GM12878 (cell line): ENCODE results near the gene HEPHL1.

Experiments used
- BCL3 ChIP-seq: IDR thresholded peaks from 2 replicates; pipeline ENCODE4 v1.6.1; 2011; ENCODE audit warnings: borderline replicate concordance, low read depth, mild to moderate bottlenecking, moderate library complexity, low read length; ENCODE audit not compliant: insufficient read depth, poor library complexity, severe bottlenecking
- GABPA ChIP-seq: IDR thresholded peaks from 2 replicates; pipeline ENCODE4 v1.6.1; 2014; ENCODE audit warnings: antibody characterized with exemption, low read depth, mild to moderate bottlenecking, inconsistent platforms
- POLR2A ChIP-seq: IDR thresholded peaks from 2 replicates; pipeline ENCODE4 v1.6.1; 2011; ENCODE audit warnings: low read depth, mild to moderate bottlenecking, low read length

DNA sequence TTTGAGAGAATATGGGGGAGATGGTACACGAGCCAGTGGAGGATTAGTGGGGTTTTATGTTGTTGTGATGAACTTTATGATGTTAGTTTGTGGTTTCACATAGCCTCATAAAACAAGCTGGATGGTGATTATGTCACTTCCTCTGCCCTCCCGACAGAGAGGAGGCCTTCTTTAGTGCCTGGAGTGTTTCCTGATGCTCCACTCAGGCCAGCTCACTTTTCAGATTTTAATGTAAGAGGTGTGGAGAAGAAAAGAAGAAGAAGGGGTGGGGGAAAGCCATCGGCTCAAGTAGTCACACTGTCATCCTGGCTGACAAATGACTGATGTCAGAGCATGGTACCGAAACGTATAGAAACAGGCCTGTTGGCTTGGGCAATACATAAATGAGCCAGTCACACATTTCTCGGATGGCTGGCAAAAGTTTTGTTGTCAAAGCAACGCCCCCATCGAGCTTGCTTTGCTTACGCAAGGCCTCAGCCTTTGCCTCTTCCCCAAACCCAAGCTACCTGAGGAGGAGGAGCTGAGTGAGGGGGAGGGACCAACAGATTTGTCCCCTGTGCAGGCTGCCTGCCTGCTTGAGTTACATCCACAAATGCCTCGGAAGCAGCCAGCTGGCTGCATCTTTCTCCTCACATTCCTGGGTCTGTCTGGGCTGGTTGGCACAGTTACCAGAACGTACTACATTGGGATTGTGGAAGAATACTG is at the start of gene HEPHL1:
- no peak for TF ChIP-seq POLR2A
- TF ChIP-seq GABPA, result no peak
- TF ChIP-seq BCL3, result no peak
